22Rv1 (cell line): ENCODE results near the gene CRELD1.

Experiments used
- H3K27ac ChIP-seq: fragments of 450-650 bp; 2 replicates; pipeline ENCODE4 v1.5.1; 2017
- ZFX ChIP-seq: fragments of 450-650 bp; IDR thresholded peaks from 2 replicates; pipeline ENCODE4 v1.6.1; 2017; ENCODE audit warnings: antibody characterized with exemption, borderline replicate concordance
- TF ChIP-seq, protein P1 (sequence below): fragments of 450-650 bp; IDR thresholded peaks from 2 replicates; pipeline ENCODE4 v1.5.1; 2017; ENCODE audit warnings: mild to moderate bottlenecking

CRELD1 gene, protein sequence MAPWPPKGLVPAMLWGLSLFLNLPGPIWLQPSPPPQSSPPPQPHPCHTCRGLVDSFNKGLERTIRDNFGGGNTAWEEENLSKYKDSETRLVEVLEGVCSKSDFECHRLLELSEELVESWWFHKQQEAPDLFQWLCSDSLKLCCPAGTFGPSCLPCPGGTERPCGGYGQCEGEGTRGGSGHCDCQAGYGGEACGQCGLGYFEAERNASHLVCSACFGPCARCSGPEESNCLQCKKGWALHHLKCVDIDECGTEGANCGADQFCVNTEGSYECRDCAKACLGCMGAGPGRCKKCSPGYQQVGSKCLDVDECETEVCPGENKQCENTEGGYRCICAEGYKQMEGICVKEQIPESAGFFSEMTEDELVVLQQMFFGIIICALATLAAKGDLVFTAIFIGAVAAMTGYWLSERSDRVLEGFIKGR

DNA sequence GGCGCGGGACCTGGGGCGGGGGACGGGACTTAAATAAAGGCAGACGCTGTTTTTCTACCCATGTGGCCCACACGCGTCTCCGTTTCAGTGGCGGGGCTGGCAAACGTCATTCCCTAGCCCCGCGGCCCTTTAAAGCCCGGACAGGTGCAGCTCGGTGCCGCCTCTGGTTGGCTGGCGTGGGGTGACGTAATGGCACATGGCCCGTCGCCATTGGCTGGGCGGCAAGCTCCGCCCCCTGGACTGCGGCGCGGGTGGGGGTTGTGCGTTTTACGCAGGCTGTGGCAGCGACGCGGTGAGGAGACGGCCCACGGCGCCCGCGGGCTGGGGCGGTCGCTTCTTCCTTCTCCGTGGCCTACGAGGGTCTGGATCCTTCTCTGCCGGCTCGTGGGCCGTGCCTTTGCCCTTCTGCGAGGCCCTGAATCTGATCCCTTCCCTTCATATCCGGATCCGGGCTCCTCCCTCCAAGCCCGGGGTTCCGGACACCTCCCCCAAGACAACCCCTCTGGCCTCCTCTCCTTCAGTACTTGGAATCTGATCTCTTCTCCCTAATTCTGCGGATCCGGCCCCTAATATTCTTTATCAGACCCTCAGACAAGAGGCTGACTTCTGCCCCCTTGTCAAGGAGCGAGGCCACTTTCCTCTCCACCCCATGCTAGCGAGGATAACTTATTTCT lies at the start of gene CRELD1:
Gene CRELD1 (plus strand): TSS at position 274 of the 674 bp plus-strand sequence. CDS start 605 bp downstream, outside the sequence.
- no peak for TF ChIP-seq ZFX
- TF ChIP-seq, protein P1, sequence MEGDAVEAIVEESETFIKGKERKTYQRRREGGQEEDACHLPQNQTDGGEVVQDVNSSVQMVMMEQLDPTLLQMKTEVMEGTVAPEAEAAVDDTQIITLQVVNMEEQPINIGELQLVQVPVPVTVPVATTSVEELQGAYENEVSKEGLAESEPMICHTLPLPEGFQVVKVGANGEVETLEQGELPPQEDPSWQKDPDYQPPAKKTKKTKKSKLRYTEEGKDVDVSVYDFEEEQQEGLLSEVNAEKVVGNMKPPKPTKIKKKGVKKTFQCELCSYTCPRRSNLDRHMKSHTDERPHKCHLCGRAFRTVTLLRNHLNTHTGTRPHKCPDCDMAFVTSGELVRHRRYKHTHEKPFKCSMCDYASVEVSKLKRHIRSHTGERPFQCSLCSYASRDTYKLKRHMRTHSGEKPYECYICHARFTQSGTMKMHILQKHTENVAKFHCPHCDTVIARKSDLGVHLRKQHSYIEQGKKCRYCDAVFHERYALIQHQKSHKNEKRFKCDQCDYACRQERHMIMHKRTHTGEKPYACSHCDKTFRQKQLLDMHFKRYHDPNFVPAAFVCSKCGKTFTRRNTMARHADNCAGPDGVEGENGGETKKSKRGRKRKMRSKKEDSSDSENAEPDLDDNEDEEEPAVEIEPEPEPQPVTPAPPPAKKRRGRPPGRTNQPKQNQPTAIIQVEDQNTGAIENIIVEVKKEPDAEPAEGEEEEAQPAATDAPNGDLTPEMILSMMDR, result no peak
- peak within 1 kb of the TSS; percentile 95 for H3K27ac ChIP-seq

DNA sequence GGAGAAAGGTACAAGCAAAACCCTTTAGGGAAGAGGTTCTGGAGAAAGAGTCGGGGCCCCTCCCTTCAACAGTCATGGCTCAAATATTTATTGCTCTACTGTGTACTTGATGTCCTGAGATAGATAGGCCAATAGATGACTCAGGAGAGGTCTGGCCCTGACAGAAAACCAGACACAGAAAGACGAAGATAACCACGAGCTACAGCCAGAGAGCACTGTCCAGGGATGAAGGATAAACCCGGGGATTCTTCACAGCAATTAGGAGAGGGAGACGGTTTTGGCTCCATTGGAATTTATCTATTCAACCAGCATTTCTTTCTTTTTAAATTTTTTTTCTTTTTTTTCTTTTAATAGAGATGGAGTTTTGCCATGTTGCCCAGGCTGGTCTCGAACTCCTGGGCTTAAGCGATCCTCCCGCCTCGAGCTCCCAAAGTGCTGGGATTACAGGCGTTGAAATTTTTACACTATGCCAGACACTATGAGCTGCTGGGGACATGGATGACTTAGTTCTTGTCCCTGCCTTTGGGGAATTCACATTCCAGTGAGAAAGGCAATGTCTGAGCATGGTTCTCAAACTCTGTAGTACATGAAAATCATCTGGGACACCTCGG lies 49.0 kb upstream of the CRELD1 start:
- TF ChIP-seq, protein P1, result no peak
- no peak for TF ChIP-seq ZFX
- peak overlapping the region; percentile 12; the same call in 1 of the 2 replicates for H3K27ac ChIP-seq

- TF ChIP-seq, protein P1, result no peak
- no peak for TF ChIP-seq ZFX
- no peak overlapping the region for H3K27ac ChIP-seq
These were observed 47.3 kb upstream of the CRELD1 start for GRCh38 chr3:9886328-9886727.

DNA sequence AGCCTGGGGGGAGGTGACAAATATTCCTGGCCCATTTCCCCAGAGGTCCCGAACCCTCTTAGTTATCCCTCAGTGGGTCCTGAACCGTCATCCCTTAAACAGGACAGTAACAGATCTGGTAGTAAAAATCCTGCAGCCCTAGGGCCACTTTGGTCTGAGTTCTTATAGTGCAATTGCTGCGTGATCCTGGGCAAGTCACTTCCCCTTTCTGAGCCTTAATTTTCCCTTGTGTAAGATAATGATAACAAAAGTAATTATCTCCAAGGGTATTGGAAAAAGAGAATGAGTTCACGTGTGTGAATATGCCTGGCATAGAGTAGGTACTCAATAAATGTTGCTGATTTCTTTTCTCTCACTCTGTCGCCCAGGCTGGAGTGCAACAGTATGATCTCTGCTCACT lies 46.2 kb upstream of the CRELD1 start:
- H3K27ac ChIP-seq, result no peak overlapping the region
- TF ChIP-seq, protein P1, result no peak
- TF ChIP-seq ZFX, result no peak

- H3K27ac ChIP-seq, result no peak overlapping the region
- TF ChIP-seq, protein P1, result no peak
- TF ChIP-seq ZFX, result no peak
These were observed 45.1 kb upstream of the CRELD1 start for GRCh38 chr3:9888540-9888939.

- TF ChIP-seq ZFX, result no peak
- TF ChIP-seq, protein P1, result no peak
- H3K27ac ChIP-seq, result no peak overlapping the region
These were observed 44.2 kb upstream of the CRELD1 start for GRCh38 chr3:9889405-9889804.
